Lower lobe of right lung (tissue), 2 donors: ENCODE measurements around the gene IFNA13. TPM values are rescaled to one million over a fixed set of nuclear protein-coding genes. Genes with fewer than 3 reads are reported as not detected.

Source experiments
- ATAC-seq, 2 donors: fragments of 200-7000 bp; cut with Tn5 transposase; one replicate each; pipeline ENCODE4 v1.9.1; 2020 to 2022; ENCODE audit warnings: mild to moderate bottlenecking in 2 of 2, moderate library complexity in 2 of 2
- DNase-seq: peaks from one replicate; pipeline ENCODE4 v3.0.0-alpha.2; 2020
- H3K27ac ChIP-seq: fragments of 200-600 bp; one replicate; pipeline ENCODE4 v1.8.0; 2022
- H3K27me3 ChIP-seq: fragments of 200-600 bp; one replicate; pipeline ENCODE4 v1.8.0; 2022; ENCODE audit warnings: low read depth
- H3K36me3 ChIP-seq: fragments of 200-600 bp; one replicate; pipeline ENCODE4 v1.8.0; 2022; ENCODE audit warnings: mild to moderate bottlenecking
- H3K4me1 ChIP-seq: fragments of 200-600 bp; one replicate; pipeline ENCODE4 v1.8.0; 2022
- H3K4me3 ChIP-seq: fragments of 200-600 bp; one replicate; pipeline ENCODE4 v1.8.0; 2022; ENCODE audit warnings: mild to moderate bottlenecking
- H3K9me3 ChIP-seq: fragments of 200-600 bp; one replicate; pipeline ENCODE4 v1.8.0; 2022
- intact Hi-C: fragments of 100-400 bp; cut with DNase I; formaldehyde crosslinking; loops from one replicate; pipeline ENCODE4 v1.11.0; 2022
- total RNA-seq: library from RNA; stranded (reverse); fragmentation: NEBNext Ultra II Directional; extraction: Animal tissue kit (Norgen Biotek cat#: 25700); gene quantifications from one replicate; pipeline ENCODE4 v1.2.1, GENCODE V29; 2021
- TF ChIP-seq, protein P1 (sequence below): fragments of 200-600 bp; IDR thresholded peaks from one replicate; pipeline ENCODE4 v1.8.0; 2022; ENCODE audit warnings: antibody characterized with exemption, mild to moderate bottlenecking
- donor health status: DM: no; HTN: yes; CAD: no; lungs with severe emphysema.

The IFNA13 gene
- total RNA-seq, 1 donor from 2014 or later, result 1.1 TPM

DNA sequence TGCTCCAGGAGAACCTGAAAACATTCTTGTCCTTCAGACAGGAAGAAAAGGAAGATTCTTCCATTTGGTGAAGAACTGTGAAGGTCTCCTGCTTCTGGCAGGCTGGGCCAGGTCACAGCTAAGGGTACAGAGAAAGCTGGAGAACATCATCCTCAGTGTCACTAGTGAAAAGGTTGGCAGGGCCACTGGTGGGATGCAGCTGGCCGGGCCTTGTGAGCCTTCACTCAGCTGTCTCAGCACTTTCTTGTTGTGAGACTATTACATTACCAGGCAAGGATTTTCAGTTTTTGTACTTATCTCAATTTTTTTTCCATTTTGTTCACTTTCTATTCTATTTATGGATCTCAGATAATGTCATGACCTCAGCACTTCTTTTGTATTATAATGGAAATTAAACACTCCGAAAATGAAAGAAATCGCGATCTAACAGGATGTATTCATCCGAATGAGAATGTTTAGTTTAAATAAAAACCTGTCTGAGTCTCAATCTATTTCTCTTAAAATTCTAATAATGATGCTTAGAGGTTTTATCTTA, 31.2 kb upstream of the IFNA13 start:
- TF ChIP-seq, protein P1, sequence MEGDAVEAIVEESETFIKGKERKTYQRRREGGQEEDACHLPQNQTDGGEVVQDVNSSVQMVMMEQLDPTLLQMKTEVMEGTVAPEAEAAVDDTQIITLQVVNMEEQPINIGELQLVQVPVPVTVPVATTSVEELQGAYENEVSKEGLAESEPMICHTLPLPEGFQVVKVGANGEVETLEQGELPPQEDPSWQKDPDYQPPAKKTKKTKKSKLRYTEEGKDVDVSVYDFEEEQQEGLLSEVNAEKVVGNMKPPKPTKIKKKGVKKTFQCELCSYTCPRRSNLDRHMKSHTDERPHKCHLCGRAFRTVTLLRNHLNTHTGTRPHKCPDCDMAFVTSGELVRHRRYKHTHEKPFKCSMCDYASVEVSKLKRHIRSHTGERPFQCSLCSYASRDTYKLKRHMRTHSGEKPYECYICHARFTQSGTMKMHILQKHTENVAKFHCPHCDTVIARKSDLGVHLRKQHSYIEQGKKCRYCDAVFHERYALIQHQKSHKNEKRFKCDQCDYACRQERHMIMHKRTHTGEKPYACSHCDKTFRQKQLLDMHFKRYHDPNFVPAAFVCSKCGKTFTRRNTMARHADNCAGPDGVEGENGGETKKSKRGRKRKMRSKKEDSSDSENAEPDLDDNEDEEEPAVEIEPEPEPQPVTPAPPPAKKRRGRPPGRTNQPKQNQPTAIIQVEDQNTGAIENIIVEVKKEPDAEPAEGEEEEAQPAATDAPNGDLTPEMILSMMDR, result no peak
- intact Hi-C loops, result loop anchor here (10.0 kb wide), 1 partner anchor 74 kb away; no protein-coding TSS in a partner anchor
- Histone ChIP-seq H3K27me3 (peaks cover 56% of the 10 kb centered on the region), H3K4me3 (no peak overlapping the region), H3K4me1 (peaks cover 21% of the 10 kb centered on the region), H3K36me3 (no peaks in the 10 kb centered on the region), H3K27ac (no peak overlapping the region), H3K9me3 (no peaks in the 10 kb centered on the region)
- no peak for ATAC-seq
- no peak for DNase-seq

DNA sequence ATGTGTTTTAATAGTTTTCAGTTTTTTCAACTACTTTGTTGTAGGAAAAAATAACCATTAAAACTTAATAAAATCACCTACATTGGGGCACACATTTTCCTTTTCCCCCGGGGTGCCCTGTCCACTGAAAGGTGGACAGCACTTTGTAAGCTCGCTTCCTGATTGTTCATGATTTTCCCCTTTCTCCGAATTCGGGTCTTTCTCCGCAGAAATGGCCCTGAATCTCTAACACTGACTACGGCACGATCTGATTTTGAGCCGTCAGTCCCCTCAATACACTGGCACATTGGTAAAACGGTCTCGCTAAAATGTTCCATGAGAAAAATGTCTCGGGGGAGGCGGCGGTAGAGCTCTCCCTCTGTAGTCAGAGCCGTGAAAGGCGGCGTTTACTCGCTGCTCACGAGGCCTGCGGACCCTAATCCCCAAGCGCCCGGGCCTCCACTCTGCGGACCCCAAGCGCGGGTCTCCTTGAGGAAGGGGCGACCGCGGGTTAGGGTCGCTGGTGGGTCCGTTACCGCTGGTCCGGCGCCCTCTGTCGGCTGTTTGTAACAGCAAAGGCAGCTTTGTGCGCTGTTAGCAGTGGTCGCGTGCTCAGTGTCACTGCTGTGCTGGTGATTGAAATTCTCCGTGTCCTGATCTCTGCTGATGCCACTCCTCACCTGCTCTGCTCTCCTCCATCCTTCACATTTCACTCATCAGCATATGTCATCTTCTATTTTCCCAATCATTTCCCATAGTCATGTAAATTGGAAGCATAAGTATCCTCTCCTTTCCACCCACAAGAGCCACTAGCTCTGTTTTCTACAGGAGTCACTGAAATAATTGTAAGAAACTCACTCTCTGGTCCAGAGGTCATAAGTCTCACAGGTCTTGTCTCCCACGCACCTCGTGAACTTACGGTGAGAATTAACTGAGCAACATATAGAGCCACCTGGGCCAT, 28.2 kb upstream of the IFNA13 start:
- no peak overlapping the region for H3K27ac ChIP-seq
- ATAC-seq, result peak; percentile 74 to 87
- DNase-seq, result peak; percentile 72
- H3K27me3 ChIP-seq, result peaks cover 58% of the 10 kb centered on the region
- TF ChIP-seq, protein P1, result peak; percentile 87
- H3K4me3 ChIP-seq, result peak overlapping the region; percentile 51
- H3K36me3 ChIP-seq, result no peaks in the 10 kb centered on the region
- intact Hi-C loops, result loop anchor here (10.0 kb wide), 1 partner anchor 71 kb away; no protein-coding TSS in a partner anchor
- no peaks in the 10 kb centered on the region for H3K9me3 ChIP-seq
- H3K4me1 ChIP-seq, result peaks cover 11% of the 10 kb centered on the region

DNA sequence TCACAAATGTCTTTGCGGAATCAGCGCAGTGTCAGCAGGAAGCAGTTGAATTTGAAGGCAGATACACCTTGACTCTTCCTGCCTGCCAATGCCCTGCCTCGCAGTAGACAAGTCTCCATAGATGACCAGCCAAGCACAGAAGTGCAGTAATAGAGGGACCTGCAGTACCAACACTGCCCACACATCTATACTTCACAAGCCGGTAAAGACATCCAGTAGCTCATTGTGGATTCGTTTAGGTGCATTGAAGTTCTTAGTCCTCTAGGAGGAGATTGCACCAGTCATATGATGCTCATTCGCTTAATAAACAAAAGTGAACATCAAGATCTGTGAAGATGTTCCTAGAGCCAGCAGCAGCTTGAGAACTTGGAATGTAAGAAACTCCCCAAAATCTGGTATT, 24.4 kb upstream of the IFNA13 start:
- TF ChIP-seq, protein P1, result peak; percentile 11
- Histone ChIP-seq H3K4me1 (peaks cover 11% of the 10 kb centered on the region), H3K36me3 (no peaks in the 10 kb centered on the region), H3K27me3 (peaks cover 55% of the 10 kb centered on the region), H3K4me3 (no peak overlapping the region), H3K27ac (no peak overlapping the region), H3K9me3 (no peaks in the 10 kb centered on the region)
- DNase-seq, result no peak
- peak; percentile 29 to 43 for ATAC-seq
- intact Hi-C loops, result loop anchor here (10.0 kb wide), 1 partner anchor 67 kb away; no protein-coding TSS in a partner anchor

DNA sequence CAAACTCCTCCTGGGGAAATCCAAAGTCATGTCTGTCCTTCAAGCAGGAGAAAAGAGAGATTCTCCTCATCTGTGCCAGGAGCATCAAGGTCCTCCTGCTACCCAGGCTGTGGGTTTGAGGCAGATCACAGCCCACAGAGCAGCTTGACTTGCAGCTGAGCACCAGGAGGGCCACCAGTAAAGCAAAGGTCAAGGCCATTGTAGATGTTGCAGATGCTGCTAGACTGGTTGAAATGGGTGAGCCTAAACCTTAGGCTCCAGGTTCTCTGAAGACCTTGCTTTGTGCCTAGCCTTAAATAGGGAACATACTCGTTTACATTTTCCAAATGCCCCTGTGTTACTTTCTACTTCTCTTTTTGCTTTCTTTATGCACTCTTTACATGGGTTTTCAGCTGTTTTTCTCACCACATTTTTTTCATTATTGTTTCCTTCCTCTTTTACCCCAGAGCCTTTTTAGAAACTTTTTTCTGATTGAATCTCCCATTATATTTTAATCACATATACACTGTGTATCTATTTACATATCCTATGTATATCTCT, 17.3 kb upstream of the IFNA13 start, which contains the start of gene IFNA2:
Gene IFNA2 (minus strand): TSS at position 268 of the 540 bp plus-strand sequence. CDS start 69 bp downstream, at position 199.
- no peaks in the 10 kb centered on the region for H3K9me3 ChIP-seq
- peaks cover 12% of the 10 kb centered on the region for H3K4me1 ChIP-seq
- no peaks in the 10 kb centered on the region for H3K36me3 ChIP-seq
- TF ChIP-seq, protein P1, result no peak
- no peak within 1 kb of the TSS for H3K4me3 ChIP-seq
- peaks cover 13% of the 10 kb centered on the region for H3K27me3 ChIP-seq
- no peak within 1 kb of the TSS for H3K27ac ChIP-seq
- no peak for DNase-seq
- intact Hi-C loops, result no loop called here
- no peak for ATAC-seq

DNA sequence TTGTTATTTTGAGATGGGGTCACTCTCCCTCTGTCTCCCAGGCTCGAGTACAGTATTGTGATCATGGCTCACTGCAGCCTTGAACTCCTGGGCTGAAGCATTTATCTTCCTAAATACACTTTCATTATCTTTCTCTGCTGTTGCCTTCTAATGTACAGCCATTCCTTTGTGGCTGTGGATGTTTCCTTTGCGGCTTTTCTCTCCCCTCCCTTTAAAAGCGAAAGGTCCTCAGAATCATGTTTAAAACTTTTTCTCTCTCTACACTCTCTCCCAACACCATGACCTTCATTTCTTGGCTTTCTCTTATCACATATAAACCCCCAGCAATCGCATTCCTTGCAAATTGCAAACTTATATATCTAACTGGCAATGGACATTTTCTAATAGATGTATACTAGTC, 15.8 kb upstream of the IFNA13 start:
- TF ChIP-seq, protein P1, result no peak
- no peak overlapping the region for H3K4me3 ChIP-seq
- H3K4me1 ChIP-seq, result peaks cover 12% of the 10 kb centered on the region
- no peaks in the 10 kb centered on the region for H3K9me3 ChIP-seq
- intact Hi-C loops, result no loop called here
- peaks cover 13% of the 10 kb centered on the region for H3K27me3 ChIP-seq
- DNase-seq (no peak), ATAC-seq (no peak)
- H3K27ac ChIP-seq, result no peak overlapping the region
- H3K36me3 ChIP-seq, result no peaks in the 10 kb centered on the region
